Measurements from ENCODE around the gene PCBP3.

The PCBP3 gene

DNA sequence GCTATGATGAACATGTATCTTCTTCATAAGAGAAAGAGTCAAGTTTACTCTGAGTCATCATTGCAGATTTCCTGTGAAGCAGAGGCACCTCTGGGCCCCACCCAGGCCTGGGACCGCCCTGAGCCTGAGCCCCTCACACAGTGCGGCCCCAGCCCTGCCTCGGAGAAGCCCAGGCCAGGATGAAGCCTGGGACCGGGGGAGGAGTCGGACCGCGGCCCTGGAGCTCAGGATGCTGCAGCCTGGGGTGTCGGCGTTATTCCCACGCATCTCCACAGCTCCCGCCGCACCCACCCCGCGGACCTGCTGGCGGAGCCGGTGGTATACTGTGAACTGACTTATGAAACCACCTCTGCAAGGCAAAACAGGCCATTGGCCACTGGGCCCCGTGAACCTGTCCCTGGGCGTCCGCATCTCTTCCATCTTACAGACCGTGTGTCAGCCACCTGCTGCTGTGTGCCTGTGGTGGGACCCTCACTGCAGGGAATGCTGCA is 335.7 kb downstream of the PCBP3 start:
- no peak for TF ChIP-seq CTCF (IDR thresholded peaks at IDR 0.05)

DNA sequence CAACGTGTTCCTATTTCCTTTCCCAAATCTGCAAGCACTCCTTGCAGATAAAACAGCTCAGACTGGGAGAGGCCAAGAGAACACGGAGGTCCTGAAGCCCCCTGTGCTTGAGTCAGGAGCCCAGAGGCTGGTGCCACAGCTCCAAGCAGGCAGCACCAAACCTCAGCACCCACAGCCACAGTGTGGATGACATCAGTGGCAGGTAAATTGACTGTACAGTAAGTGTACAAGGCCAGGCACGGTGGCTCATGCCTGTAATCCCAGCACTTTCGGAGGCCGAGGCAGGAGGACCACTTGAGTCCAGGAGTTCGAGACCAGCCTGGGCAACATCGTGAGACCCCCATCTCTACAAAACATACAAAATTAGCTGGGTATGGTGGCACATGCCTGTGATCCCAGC is 336.1 kb downstream of the PCBP3 start:
- no peak for TF ChIP-seq CTCF (IDR thresholded peaks at IDR 0.05)

DNA sequence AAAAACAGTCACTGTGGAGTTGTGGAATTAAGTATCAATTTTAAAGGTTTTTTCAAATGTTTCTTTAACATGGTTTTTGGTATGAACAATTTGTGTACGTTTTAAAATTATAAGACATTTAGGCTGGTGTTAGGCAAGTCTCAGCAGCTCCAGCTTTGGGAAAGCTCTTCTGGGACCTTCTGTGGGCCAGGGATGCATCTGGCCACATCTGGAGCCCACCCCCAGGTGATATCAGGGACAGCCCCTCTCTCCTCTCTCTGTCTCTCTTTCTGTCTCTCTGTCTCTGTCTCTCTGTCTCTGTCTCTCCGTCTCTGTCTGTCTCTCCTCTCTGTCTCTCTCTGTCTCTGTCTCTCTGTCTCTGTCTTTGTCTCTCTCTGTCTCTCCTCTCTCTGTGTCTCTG is 336.7 kb downstream of the PCBP3 start:
- no peak for TF ChIP-seq CTCF (IDR thresholded peaks at IDR 0.05)

GRCh38 chr21:45980697-45981096 is 337.2 kb downstream of the PCBP3 start:
- no peak for TF ChIP-seq CTCF (IDR thresholded peaks at IDR 0.05)

- no peak for TF ChIP-seq CTCF (IDR thresholded peaks at IDR 0.05)
Observed at GRCh38 chr21:45981151-45982091, 337.9 kb downstream of the PCBP3 start, which contains the start of gene COL6A1. Gene COL6A1 (plus strand): TSS chr21:45981770. CDS start chr21:45981851, 81 bp downstream.

DNA sequence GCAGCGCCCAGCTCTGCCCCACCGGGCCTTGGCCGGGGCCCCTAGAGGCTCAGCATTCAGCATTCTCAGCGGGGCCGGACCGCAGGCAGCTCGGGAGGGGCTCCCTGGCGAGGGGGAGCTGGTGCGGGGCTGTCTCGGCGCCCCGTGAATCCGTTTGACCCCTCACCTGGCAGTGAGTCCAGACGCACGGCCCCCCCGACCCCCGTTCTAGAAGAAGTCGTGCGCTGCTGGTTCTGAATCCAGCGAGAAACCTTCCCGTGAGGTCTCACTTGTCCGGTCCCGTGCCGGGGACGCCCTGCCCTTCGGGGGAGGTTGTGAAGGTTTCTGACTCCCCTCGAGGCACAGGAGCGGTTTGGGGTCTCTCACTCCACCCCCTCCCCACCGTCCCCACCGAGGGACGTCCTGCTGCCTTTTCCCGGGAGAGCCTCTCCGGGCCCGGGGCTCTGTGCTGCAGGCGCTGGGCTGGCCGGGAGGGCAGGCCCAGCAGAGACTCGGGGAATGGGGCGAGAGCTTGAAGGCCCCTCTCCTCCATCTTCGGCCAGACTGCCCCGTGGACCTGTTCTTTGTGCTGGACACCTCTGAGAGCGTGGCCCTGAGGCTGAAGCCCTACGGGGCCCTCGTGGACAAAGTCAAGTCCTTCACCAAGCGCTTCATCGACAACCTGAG is 338.7 kb downstream of the PCBP3 start:
- no peak for TF ChIP-seq CTCF (IDR thresholded peaks at IDR 0.05)

DNA sequence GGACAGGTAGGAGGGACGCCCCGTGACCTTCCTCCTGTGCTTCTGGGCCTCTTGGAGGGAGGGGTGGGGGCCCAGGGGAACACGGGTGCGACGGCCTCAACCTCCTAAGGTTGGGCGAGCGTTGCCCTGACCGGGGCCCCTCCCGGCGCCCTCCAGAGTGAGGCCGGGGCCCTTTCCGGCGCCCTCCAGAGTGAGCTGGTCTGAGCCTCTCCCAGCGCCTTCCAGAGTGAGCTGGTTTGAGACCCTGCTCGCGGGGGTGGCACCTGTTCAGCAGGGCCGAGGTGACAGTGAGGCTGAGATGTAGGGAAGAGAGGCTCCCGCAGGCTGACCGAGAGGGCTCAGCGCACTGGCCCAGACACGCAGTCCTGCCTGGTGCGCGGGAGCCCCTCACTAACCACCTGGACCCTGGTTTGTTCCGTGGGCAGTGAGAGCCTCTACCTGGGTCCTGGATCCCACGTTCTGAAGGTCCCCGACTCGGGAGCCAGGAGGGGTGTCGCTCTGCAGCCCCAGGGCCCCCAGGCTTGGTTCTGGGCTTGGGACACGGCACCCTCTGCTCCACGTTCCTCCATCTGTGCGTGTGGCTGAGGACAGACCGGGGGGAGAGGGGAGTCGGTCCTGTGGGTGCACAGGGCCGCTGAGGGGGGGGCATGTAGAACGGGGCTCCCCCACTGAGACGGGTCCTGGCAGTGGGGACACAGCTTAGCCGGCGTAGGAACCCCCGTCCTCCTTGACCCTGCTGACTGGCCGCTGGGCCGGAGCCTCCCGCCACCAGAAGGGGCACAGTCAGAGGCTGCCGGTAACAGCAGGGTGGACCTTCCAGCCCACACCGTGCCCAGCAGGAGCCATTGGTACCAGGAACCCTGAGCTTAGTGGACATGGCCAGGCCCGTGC is 339.5 kb downstream of the PCBP3 start:
- TF ChIP-seq CTCF (IDR thresholded peaks at IDR 0.05), result no peak

Data from LNCAP (cell line).